Cardiac muscle cell (in vitro differentiated cells and primary cell): ENCODE data around the gene ALS2CL. TPM values are rescaled to one million over a fixed set of nuclear protein-coding genes. Genes with fewer than 3 reads are reported as not detected.
A peak's percentile ranks its signal among the peaks of the same experiment; 100 is the strongest.
"Not testable (repeated sequence)": the region's sequence is repeated elsewhere in the genome, so short reads cannot be mapped to it uniquely, and the experiment has no call there.

ENCODE experiments used
- DNase-seq, 2 donors: peaks; one replicate each; pipeline versions ENCODE4 v3.0.0 to v3.0.0-alpha.2; 2010 to 2017; ENCODE audit warnings: low read depth in 1 of 2, low spot score in 1 of 2
- H3K27ac ChIP-seq: fragments of 200-600 bp; sonication (generic); 2 replicates; pipeline ENCODE4 v1.5.1; 2016
- H3K27me3 ChIP-seq: fragments of 200-600 bp; sonication (generic); 2 replicates; pipeline ENCODE4 v1.6.0; 2016; ENCODE audit warnings: control low read depth
- H3K36me3 ChIP-seq: fragments of 200-600 bp; sonication (generic); 2 replicates; pipeline ENCODE4 v1.5.1; 2016; ENCODE audit warnings: control low read depth
- H3K4me1 ChIP-seq: fragments of 200-600 bp; sonication (generic); 2 replicates; pipeline ENCODE4 v1.8.1; 2017; ENCODE audit warnings: low read depth, mild to moderate bottlenecking, mixed run types
- H3K4me3 ChIP-seq: fragments of 200-600 bp; sonication (generic); 2 replicates; pipeline ENCODE4 v1.5.1; 2016; ENCODE audit warnings: mild to moderate bottlenecking
- H3K9me3 ChIP-seq: fragments of 200-600 bp; sonication (generic); 2 replicates; pipeline ENCODE4 v1.5.1; 2017; ENCODE audit warnings: low read depth, mild to moderate bottlenecking, control low read depth
- polyA plus RNA-seq: library from polyadenylated mRNA; unstranded; fragments of >200 nt; fragmentation: Nextera tagmentation; extraction: Ambion mirVana; gene quantifications from 2 replicates; pipeline ENCODE4 v1.2.1, GENCODE V29; 2016
- total RNA-seq: library from RNA; depleted of rRNA; stranded (reverse); fragments of >200 nt; gene quantifications from 2 replicates; pipeline ENCODE4 v1.2.3, GENCODE V29; 2016
- TF ChIP-seq, protein P1 (sequence below): IDR thresholded peaks from 2 replicates; pipeline ENCODE4 v1.5.1; 2012; ENCODE audit warnings: low read depth, mild to moderate bottlenecking, low read length

ALS2CL gene
- total RNA-seq = 3.0 and 11.4 TPM in 2 replicates
- 2.2 and 10.8 TPM in 2 replicates for polyA plus RNA-seq

GRCh38 chr3:46693038-46693891, at the start of gene ALS2CL:
ALS2CL (minus strand) TSS chr3:46693679; CDS start chr3:46689440, 4,239 bp downstream.
- peaks cover 3% of the 10 kb centered on the region for H3K27me3 ChIP-seq
- H3K27ac ChIP-seq = no peak within 1 kb of the TSS
- DNase-seq = peak; percentile 17 to 65
- H3K4me3 ChIP-seq = peak within 1 kb of the TSS; percentile 36
- H3K9me3 ChIP-seq = no peaks in the 10 kb centered on the region
- H3K4me1 ChIP-seq = peaks cover 18% of the 10 kb centered on the region
- H3K36me3 ChIP-seq = no peaks in the 10 kb centered on the region
- TF ChIP-seq, protein P1, sequence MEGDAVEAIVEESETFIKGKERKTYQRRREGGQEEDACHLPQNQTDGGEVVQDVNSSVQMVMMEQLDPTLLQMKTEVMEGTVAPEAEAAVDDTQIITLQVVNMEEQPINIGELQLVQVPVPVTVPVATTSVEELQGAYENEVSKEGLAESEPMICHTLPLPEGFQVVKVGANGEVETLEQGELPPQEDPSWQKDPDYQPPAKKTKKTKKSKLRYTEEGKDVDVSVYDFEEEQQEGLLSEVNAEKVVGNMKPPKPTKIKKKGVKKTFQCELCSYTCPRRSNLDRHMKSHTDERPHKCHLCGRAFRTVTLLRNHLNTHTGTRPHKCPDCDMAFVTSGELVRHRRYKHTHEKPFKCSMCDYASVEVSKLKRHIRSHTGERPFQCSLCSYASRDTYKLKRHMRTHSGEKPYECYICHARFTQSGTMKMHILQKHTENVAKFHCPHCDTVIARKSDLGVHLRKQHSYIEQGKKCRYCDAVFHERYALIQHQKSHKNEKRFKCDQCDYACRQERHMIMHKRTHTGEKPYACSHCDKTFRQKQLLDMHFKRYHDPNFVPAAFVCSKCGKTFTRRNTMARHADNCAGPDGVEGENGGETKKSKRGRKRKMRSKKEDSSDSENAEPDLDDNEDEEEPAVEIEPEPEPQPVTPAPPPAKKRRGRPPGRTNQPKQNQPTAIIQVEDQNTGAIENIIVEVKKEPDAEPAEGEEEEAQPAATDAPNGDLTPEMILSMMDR = no peak

DNA sequence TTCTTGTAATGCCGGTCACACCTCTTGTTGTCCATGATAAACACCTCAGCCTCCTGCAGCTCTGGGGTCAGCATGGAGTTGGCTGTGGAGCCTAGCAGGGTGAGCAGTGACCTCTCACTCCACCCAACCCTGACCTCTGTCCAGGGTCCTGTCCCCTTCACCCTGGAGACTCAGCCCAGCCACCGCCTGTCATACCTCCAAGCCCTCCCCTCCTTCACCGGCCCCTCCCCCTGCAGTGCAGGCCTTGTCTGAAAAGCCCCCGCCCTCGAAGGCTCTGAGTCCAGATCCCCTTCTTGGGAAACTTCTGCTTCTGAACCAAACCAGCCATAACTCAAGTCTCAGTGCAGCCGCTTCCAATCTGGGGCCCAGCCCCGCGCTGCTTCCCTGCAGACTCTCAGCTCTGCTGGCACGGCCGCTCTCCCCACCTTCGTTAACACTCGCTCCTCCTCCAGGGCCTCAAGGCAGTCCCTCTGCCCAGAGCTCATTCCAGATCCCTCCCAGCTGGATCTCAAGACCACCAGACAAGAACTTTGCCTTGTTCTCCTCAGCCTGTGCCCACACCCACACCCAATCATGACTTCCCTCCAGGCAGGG, 49.6 kb upstream of the ALS2CL start:
- Histone ChIP-seq H3K27me3 (no peaks in the 10 kb centered on the region), H3K4me3 (no peak overlapping the region), H3K27ac (no peak overlapping the region), H3K9me3 (no peaks in the 10 kb centered on the region), H3K4me1 (no peaks in the 10 kb centered on the region), H3K36me3 (no peaks in the 10 kb centered on the region)
- TF ChIP-seq, protein P1 = no peak
- peak in 1 of 2 donors; percentile 5 for DNase-seq

GRCh38 chr3:46739565-46739964, 46.1 kb upstream of the ALS2CL start:
- H3K9me3 ChIP-seq, H3K27ac ChIP-seq, H3K4me3 ChIP-seq, H3K27me3 ChIP-seq, DNase-seq, H3K36me3 ChIP-seq, H3K4me1 ChIP-seq: not testable (repeated sequence)

GRCh38 chr3:46737329-46737731, 43.9 kb upstream of the ALS2CL start:
- Histone ChIP-seq H3K4me3 (no peak overlapping the region), H3K27me3 (no peaks in the 10 kb centered on the region), H3K36me3 (no peaks in the 10 kb centered on the region), H3K9me3 (no peaks in the 10 kb centered on the region), H3K27ac (no peak overlapping the region), H3K4me1 (no peaks in the 10 kb centered on the region)
- TF ChIP-seq, protein P1 = no peak
- DNase-seq = no peak

DNA sequence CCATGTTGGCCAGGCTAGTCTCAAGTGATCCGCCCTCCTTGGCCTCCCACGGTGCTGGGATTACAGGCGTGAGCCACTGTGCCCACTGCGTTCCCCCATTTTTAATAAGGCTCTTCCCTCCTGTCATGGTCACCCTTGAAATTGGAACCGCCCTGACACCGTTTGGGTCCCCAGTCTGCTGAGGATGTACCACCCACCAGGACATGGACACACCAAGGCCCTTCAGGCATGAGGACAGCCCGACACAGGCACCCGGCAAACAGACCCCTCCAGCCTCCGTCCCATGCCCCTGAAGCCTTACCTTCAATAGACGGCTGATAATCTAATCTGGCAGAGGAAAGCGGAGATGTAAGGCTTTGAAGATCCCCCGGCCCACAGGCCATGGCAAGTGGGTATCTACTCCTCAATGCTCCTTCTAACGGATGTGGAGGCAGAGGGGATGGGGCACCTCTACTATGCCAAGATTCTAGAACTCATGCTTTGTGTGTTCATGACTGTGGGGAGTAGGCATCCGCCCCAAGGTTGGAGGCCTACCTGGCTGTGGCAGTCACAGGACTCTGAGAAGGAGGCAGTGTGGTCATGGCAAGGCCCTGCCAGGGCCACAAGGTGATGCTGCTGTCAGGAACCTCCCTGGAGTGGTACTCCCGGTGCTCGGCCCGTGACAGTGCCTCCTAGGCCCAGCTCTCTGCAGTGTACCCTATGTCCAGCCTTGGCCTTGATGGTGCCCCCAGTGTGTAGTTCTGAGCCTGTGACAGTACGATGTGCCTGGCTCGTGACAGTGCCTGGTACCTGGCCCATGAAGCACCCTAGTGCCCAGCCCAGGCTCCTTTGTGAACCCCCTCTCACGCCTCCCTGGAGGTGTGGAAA, 42.8 kb upstream of the ALS2CL start:
- Histone ChIP-seq H3K27ac (no peak overlapping the region), H3K9me3 (no peaks in the 10 kb centered on the region), H3K27me3 (no peaks in the 10 kb centered on the region), H3K4me3 (no peak overlapping the region), H3K36me3 (no peaks in the 10 kb centered on the region), H3K4me1 (no peaks in the 10 kb centered on the region)
- no peak for DNase-seq
- TF ChIP-seq, protein P1 = no peak
